ENCODE measurements around the gene TCTN1. TPM values are rescaled to one million over a fixed set of nuclear protein-coding genes. Genes with fewer than 3 reads are reported as not detected.

Gene TCTN1
- total and polyA plus RNA-seq, 8 donors, result 34.1 to 84.3 (median 73.6) TPM

DNA sequence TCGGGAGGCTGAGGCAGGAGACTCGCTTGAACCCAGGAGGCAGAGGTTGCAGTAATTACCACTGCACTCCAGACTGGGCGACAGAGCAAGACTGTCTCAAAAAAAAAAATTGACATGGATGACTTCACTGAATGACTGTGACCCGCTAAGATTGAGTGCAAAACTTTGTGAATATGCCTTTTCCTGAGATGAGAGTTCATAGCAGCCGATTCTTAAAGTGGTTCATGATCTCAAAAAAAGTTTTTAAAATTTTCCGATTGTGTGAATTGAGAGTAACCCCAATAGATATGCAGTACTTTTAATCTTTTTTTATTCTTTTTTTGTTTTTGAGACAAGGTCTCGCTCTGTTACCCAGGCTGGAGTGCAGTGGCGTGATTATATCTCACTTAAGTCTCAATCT is 1.2 kb downstream of the TCTN1 start:
- Histone ChIP-seq H3K36me3 (no peaks in the 10 kb centered on the region), H3K27ac (no peak overlapping the region), H3K9me3 (no peaks in the 10 kb centered on the region), H3K27me3 (no peaks in the 10 kb centered on the region), H3K4me1 (peaks cover 4 to 15% of the 10 kb centered on the region in 2 donors), H3K4me3 (no peak overlapping the region)
- intact Hi-C loops (cut with DNase I), result no loop called here
- no peak for DNase-seq
- TF ChIP-seq, protein P1, sequence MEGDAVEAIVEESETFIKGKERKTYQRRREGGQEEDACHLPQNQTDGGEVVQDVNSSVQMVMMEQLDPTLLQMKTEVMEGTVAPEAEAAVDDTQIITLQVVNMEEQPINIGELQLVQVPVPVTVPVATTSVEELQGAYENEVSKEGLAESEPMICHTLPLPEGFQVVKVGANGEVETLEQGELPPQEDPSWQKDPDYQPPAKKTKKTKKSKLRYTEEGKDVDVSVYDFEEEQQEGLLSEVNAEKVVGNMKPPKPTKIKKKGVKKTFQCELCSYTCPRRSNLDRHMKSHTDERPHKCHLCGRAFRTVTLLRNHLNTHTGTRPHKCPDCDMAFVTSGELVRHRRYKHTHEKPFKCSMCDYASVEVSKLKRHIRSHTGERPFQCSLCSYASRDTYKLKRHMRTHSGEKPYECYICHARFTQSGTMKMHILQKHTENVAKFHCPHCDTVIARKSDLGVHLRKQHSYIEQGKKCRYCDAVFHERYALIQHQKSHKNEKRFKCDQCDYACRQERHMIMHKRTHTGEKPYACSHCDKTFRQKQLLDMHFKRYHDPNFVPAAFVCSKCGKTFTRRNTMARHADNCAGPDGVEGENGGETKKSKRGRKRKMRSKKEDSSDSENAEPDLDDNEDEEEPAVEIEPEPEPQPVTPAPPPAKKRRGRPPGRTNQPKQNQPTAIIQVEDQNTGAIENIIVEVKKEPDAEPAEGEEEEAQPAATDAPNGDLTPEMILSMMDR (IDR thresholded peaks at IDR 0.05), result no peak
- ATAC-seq, result no peak

DNA sequence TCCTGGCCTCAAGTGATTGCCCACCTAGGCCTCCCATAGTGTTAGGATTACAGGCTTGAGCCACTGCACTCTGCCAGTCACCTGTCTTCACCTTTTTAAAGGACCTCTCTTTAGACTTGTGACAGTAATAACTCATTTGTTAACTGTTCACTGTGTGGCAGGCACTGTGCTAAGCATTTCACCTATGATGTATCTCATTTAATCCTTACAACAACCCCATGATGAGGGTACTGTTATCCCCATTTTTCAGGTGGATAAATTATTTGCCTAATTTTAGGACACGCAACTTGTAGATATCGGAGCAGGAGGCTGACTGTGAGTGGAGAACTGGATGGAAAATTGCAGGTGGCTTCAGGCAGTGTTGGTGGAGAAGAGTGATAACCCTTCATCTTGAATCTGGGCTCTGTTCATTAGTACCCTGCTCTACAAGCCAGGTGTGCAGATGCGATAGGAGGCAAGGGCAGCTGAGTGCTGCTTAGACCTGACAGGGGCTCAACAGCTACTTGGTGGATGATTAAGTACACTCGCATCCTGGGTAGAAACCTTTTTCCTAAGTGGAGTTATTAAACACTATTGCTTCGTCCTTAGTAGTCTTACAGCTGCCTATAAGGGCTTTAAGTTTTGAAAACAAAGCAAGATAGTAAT is 2.7 kb downstream of the TCTN1 start:
- H3K27me3 ChIP-seq, result no peaks in the 10 kb centered on the region
- H3K9me3 ChIP-seq, result no peaks in the 10 kb centered on the region
- H3K36me3 ChIP-seq, result no peaks in the 10 kb centered on the region
- no peak overlapping the region for H3K27ac ChIP-seq
- no peak overlapping the region for H3K4me3 ChIP-seq
- ATAC-seq (no peak), DNase-seq (no peak)
- peaks cover 4 to 15% of the 10 kb centered on the region in 2 donors for H3K4me1 ChIP-seq
- TF ChIP-seq, protein P1 (IDR thresholded peaks at IDR 0.05), result no peak
- intact Hi-C loops (cut with DNase I), result no loop called here

DNA sequence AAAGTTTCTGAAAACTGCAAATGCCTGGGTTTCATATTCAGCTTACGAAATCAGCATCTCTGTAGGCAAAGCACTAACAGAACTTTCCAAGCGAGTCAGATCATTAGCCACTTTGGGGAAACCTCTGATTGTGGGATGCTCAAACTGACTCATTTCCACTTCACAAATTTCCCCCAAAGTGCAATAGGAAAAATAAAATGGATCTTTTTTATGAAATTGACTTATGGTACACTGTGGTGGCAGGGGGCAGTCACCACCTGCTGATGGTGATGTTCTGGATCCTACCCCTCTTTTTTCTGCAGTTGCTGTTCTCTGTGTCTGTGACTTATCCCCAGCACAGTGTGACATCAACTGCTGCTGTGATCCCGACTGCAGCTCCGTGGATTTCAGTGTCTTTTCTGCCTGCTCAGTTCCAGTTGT is 5.6 kb downstream of the TCTN1 start:
- no peaks in the 10 kb centered on the region for H3K9me3 ChIP-seq
- DNase-seq (no peak), ATAC-seq (no peak)
- intact Hi-C loops (cut with DNase I), result no loop called here
- peaks cover 0 to 5% of the 10 kb centered on the region in 2 donors for H3K4me1 ChIP-seq
- H3K27ac ChIP-seq, result no peak overlapping the region
- H3K36me3 ChIP-seq, result peaks cover 0 to 4% of the 10 kb centered on the region in 2 donors
- TF ChIP-seq, protein P1 (IDR thresholded peaks at IDR 0.05), result no peak
- no peaks in the 10 kb centered on the region for H3K27me3 ChIP-seq
- H3K4me3 ChIP-seq, result no peak overlapping the region

DNA sequence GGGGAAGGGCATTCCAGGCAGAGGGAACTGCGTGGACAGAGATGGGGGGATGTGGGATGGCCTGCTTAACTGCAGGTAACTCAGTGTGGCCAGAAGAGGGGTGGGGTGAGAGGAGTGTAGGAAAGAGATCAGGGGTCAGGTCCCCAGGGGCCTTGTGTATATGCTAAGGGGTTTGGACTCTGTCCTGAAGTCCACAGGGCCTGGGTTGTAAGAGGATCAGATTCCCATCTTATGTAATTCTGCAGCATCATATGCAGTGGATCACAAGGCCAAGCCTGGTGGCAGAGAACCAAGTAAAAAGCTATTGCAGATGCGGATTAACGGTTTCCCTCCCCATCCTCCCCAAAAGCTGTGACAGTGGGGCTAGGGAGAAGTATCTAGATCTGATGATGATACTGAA is 8.7 kb downstream of the TCTN1 start:
- Histone ChIP-seq H3K27me3 (no peaks in the 10 kb centered on the region), H3K9me3 (no peaks in the 10 kb centered on the region), H3K27ac (no peak overlapping the region), H3K4me3 (no peak overlapping the region), H3K36me3 (peaks cover 0 to 12% of the 10 kb centered on the region in 2 donors), H3K4me1 (no peaks in the 10 kb centered on the region)
- intact Hi-C loops (cut with DNase I), result no loop called here
- DNase-seq, result no peak
- TF ChIP-seq, protein P1 (IDR thresholded peaks at IDR 0.05), result no peak
- no peak for ATAC-seq

DNA sequence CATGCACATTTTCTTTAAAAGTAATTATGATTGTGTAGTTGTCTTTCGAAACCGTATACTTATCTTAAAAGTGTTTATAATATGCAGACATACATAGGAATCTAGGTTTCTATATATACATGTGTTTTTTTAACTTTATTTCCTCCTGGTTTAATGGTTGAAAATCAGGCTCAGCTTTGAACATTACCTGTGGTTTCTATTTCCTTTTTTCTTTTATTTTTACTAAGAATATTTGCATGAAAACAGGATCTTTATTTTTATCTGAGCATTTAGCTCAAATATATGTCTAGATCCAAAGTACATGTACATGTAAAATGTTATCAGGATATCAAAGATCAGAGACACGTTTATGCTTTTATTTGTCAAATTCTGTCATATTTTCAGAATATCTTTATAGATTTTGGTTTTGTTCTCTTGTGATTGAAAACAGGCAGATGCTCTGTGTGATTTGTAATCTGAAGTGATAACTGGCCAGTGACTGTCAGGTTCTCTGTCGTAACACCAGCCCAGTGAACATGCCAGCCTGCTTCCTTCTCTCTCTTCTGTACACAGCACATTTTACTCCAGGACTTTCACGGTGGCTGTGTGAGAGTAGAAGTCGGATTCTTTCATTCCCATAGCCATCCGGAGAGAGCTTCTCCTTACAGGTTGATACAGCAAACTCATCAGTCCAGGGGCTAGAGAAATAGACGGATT is 13.7 kb downstream of the TCTN1 start:
- intact Hi-C loops (cut with DNase I), result no loop called here

More for the DNA sequence above, 13.7 kb downstream of the TCTN1 start:
- H3K27me3 ChIP-seq, result no peaks in the 10 kb centered on the region
- H3K27ac ChIP-seq, result no peak overlapping the region
- peaks cover 0 to 22% of the 10 kb centered on the region in 2 donors for H3K36me3 ChIP-seq
- no peak for DNase-seq
- peaks cover 0 to 5% of the 10 kb centered on the region in 2 donors for H3K4me1 ChIP-seq
- H3K9me3 ChIP-seq, result no peaks in the 10 kb centered on the region
- no peak overlapping the region for H3K4me3 ChIP-seq
- ATAC-seq, result no peak
- TF ChIP-seq, protein P1 (IDR thresholded peaks at IDR 0.05), result no peak
